Activated effector memory CD4-positive, alpha-beta T cell treated with anti-CD3 and anti-CD28 coated beads, Interleukin-2, amount 50 U/mL, for 16 hours (primary cell): ENCODE results near the gene SUPT5H.

Source experiments
- DNase-seq: peaks from one replicate; pipeline ENCODE4 v3.0.0-alpha.2; 2020

SUPT5H gene

DNA sequence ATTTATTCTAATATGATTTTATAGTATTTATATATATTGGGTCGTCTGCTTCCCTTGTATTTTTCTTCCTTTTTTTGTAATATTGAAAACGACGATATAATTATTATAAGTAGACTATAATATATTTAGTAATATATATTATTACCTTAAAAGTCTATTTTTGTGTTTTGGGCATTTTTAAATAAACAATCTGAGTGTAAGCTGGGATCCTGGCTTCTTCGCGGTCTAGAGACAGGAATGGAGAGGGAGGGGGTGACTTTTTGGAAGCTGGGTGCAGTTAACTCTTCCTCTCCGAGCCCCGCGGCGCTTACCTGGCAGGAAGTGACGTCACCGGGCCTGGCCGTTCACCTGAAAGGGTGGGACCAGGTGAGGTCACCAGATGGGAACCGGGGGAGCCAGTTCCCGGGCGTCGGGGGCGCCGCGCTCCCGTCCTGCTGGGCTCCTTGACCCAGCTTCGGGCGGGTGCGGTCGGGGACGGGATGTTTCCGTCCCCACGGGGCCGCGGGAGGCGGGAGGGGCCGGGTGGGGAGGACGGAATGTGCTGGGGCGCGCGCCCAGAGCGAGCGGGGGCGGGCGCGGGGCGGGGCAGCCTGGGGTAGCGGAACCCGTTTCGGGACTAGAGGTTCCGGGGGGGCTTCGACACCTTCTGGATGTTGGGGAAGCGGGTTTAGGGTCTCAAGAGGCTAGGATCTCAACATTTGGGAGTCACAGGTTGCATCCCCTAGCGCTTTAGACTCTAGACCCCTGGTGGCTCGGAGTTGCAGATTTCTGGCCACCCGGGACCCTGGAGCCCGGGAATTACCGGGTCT lies 36.0 kb upstream of the SUPT5H start:
- DNase-seq, result peak; percentile 93

DNA sequence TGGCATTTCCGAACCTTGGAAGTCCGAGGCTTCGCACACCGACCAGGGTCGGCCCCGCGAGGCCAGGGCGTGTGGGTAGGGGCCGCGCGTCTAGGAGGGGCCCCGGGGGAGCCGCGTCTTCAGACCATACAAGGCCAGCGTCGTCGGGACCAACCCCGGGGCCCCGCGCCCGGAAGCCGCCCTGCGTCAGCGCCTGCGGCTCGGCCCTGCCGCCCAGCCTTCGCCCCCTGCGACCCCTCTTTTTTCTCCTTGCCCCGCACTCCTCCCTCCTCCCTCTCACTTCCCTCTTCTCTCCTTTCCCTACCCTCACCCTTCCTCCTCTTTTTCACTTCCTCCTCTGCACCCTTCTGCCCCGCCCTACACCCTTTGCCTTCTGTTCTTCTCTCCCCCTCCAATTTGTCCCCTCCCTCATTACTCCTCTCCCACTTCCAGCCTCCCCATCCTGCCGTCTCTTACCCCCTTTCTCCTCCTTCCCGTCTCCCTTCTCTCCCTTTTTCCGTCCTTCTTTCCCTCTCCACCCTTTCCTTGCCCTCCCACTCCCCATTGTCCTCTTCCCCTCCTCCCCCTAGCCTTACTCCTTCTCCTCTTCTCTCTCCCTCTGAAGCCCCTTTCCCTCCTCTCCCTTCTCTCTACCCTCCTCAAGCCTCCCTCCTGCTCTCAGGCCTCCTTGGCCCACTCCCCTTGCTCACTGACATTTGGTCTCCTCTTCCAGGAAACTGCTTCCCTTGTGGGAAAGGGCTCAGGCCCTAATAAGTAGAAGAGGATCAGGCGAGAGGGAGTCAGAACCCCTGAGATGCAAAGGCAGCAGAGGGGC lies 35.2 kb upstream of the SUPT5H start:
- DNase-seq, result peak; percentile 88

DNA sequence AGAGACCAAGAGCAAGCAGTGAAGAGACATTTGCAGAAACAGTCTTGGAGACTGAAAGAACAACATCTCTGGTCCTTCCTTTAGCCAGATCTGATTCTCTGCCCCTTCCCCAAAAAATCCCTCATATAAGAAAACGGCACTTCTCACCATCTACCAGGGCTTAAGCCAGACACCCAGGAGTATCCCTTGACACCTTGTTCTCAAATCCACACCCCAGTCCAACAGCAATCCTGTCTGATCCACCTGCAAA lies 34.6 kb upstream of the SUPT5H start:
- no peak for DNase-seq

DNA sequence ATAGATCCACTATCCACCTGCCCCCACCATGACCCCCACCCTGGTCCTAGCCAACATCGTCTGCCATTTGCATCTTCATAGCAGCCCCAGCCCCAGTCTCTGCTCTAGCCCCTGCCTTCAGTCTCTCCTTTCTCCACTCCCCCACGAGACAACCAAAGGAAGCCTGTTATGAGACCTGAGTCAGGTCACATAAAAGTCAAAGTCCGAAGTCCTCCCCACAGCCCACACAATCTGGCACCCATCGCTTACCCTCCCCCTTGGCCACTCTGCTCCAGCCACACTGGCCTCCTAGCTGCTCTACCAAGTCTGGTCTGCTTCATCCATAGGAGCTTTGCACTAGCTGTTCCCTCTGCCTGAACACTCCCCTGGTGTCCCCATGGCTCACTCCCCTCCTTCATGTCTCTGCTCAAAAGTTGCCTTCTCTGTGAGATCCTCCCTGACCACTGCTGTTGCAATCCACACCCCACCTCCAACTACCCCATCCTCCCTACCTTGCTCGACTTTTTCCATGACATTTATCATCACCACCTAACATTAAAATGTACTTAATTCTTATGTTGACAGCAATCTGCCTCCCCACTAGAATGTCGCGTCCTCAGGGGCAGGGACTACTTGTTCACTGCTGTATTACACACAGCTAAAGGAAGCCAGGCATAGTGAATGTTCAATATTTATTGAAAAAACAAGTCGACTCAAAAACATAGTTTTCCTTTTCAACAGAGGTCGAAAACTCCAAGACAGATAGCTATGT lies 34.1 kb upstream of the SUPT5H start:
- no peak for DNase-seq

DNA sequence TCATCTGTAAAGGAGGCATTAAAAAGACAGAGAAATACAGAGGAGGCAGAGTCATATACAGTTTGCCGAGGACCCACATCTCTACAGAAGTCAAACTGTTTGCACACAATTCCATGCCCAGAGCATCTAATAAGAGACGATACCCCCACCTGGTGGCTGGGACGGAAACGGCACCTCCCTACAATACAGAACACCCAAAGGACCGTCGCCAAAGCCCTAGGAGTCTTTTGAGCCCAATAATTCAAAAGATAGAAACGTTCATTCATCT lies 33.6 kb upstream of the SUPT5H start:
- peak; percentile 95 for DNase-seq

DNA sequence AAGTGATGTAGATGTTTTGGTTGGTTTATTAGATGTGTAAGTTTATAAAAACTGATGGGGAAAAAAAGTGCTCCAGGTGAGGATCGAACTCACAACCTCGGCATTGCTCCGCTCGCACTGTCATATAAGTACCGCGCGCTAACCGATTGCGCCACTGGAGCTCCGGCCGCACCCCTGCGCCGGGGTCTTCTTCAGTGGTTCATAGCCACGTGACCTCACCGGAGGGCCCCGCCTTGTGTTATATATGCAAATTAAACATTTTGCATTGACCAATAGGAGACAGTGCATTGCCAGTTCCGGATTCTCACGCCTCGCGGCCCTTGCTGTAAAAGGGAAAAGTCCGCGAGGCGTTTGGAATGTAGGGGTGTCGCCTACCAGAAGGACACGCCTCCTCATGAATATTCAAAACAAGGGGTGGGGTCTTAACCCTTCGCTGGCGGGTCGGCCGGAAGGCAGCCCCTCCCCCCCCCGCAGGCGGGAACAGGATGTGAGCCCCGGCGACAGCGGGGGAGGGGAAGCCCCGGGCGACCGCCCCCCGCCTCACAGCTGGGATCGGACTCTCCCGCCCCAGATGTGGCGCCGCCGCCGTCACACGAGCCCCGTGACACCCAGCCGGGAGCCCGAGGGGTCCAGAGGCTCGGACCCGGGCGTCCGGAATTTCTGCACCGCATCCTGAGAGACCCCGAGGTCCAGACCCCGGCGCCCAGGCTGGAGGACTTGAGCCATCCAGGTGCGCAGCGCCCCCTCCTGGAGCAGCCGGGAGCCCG lies 33.1 kb upstream of the SUPT5H start, which contains the start of gene PLEKHG2:
Gene PLEKHG2 (plus strand): TSS at position 570 of the 767 bp plus-strand sequence. CDS start 1,418 bp downstream, outside the sequence.
- peak; percentile 98 for DNase-seq

DNA sequence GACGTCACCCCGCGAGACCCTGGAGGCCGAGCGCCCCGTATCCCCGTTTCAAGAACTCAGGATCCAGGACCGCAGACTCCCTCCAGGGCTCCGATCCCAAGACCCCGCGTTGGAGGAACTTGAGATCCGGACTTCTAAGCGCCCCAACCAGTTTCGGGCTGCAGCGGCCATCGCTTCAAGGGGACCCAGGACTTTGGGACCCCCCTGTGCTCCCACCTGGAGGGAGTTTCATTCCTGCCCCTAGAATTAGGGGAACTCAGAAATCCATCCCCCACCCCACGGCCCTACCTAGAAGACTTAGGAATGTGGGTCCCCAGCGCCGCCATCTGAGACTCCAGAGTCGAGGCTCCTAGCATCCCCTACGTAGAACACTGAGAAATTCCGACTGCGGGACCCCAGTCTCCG lies 32.5 kb upstream of the SUPT5H start:
- no peak for DNase-seq

DNA sequence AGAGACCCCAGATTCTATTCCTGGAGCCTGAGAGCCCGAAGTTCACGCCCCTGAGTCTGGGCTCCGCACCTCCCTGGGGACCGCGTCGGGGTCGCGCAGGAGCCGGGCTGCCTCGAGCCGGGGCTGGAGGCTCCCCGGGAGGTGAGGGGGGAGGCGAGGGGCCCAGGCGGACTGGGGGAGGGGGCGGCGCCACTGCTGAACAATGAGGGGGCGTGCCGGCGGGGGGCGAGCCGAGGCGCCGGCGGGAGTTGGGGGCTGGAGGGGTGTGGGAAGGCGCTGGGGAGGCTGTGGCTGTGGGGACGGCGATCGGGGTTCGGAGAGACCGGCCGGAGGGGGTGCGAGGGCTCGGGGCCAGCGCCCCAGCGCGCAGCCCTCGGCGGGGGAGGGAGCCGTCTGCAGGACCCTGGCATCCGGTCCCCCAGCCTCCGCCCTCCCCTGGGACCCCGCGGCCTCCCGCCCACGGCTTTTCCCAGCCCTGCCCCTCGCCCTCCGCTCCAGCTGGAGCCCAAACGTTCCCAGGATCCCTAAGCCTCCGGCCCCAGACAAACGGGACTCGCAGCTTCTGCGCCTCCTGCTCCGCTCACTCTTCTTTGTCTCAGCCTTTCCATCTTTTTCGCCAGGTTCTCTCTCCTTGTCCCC lies 32.0 kb upstream of the SUPT5H start:
- DNase-seq, result peak; percentile 76

DNA sequence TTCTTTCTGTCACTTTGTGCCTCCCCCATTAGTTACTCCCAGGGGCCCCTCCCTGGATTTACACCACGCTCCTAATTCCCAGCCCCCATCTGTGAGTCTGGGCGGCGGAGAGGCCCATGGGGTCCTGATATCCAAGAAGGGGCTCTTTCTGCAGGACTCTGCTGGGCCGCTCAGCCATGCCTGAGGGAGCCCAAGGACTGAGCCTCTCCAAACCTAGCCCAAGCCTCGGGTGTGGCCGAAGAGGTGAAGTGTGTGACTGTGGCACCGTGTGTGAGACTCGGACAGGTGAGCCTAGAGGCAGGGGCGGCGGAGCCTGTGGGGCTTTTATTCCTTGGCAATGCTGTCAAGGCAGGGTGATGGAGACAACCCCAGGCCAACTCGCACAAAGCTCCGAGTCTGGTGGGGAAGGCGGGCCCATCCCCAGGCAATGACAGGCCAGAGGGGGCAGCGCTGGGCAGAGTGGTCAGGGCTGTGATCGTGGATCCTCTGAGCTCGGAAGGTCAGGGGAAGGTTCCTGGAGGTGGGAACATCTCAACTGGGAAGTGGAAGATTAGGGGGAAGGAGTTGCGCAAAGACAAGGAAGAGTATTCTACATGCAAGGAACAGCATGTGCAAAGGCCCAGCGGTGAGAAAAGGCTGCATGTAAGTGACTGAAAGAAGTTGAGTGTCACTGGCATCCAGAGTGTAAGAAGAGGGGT lies 31.3 kb upstream of the SUPT5H start:
- DNase-seq, result no peak

DNA sequence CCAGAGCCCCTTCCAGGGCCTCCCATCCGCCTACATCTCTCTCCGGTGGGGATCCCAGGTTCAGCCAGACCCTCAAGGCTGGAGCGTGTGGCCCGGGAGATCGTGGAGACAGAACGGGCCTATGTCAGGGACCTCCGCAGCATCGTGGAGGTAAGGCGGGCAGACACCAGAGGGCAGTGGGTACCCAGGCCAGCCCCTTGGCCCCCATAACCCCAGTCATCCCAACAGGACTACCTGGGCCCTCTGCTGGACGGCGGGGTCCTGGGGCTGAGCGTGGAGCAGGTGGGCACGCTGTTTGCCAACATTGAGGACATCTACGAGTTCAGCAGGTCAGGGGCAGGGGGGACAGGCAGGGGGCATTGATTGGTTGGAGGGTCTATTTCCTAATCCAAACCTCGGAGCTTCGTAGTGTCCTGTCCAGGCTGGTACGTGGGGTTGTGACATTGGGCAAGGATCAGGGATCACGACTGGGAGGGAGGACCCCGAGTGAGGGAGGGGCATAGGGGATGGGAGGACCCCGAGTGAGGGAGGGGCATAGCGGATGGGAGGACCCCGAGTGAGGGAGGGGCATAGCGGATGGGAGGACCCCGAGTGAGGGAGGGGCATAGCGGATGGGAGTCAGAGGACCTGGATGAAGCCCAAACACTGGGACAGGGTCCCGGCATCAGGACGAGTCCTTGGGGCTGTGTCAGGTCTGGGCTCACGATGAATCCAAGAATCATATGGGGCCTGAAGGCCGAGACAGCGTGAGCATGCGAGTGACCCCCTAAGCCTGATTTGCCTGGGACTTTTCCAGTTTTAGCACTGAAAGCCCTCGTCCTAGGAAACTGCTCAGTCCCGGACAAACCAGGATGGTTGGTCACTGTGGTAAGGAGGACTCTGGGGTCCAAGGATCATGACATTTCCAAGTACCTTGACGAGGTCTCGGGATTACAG lies 30.0 kb upstream of the SUPT5H start:
- no peak for DNase-seq

DNA sequence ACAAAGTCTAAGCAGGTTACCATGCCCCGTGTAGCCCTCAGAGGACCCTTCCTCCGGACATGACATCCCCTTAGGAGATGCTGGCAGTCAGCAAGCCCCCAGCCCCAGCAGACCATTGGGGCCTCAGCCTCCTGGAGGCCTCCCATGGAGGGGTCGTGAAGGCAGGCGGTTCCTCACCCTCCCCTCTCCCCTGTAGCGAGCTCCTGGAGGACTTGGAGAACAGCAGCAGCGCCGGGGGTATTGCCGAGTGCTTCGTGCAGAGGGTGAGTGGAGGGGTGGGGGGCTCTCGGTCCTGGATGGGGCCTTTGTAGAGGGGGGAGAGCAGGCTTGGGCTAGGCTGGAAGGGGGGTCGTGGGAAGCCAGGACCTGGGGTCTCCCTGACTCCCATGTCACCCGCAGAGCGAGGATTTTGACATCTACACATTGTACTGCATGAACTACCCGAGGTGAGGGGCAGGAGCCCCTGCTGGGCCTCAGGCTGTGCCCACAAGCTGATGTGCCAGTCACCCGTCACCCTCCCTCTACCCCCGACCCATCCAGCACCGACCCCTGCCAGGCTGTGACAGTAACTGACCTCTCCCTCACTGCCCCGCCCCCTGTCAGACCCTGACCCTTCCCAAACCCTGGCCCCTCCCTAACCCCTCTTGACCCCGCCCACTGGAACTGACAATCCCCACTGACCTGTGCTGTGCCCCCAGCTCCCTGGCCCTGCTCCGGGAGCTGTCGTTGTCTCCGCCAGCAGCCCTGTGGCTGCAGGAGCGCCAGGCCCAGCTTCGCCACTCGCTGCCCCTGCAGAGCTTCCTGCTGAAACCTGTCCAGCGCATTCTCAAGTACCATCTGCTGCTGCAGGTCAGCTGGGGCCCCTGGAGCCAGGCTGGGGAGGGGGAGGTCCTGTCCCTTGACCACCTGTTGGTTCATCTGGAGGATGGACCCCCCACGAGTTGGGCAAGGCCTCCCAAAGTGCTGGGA lies 28.9 kb upstream of the SUPT5H start:
- DNase-seq, result peak; percentile 65

DNA sequence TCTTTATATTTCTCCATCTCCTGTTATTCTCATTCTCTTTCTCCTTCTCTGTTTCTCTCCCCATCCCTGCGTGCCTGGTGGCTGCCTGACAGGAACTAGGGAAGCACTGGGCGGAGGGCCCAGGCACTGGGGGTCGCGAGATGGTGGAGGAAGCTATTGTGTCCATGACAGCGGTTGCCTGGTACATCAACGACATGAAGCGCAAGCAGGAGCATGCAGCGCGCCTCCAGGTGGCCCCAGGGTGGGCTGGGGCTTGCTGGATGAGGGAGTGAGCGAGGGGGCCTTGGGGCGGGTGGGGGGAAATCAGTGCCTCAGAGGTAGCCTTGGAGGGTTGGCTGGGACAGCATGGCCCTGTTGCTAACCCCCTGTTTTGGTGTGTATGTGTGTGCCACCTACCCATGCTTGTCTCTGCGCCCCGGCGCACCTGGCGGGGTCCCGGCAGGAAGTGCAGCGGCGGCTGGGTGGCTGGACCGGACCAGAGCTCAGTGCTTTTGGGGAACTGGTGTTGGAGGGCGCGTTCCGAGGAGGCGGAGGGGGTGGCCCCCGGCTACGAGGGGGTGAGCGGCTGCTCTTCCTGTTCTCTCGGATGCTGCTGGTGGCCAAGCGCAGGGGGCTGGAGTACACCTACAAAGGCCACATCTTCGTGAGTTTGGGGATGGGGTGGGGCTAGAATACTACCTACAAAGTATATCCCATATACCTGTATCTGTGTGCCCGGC lies 27.8 kb upstream of the SUPT5H start:
- peak; percentile 61 for DNase-seq

DNA sequence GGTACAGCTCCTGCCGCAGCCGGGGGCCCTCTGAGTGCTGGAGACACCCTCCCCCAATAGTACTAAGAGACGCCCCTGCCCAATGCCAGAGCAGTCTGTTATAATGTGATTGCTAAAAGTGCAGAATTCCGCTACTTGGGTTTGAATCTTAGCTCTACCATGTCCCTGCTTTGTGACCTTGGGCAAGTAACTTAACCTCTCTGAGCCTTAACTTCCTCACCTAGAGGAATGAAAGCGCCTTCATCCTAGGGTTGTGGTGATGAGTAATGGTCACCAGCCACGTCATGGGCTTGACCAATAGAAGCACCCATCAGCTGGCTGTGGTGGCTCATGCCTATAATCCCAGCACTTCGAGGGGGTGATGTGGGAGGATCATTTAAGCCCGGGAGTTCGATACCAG lies 26.4 kb upstream of the SUPT5H start:
- no peak for DNase-seq

DNA sequence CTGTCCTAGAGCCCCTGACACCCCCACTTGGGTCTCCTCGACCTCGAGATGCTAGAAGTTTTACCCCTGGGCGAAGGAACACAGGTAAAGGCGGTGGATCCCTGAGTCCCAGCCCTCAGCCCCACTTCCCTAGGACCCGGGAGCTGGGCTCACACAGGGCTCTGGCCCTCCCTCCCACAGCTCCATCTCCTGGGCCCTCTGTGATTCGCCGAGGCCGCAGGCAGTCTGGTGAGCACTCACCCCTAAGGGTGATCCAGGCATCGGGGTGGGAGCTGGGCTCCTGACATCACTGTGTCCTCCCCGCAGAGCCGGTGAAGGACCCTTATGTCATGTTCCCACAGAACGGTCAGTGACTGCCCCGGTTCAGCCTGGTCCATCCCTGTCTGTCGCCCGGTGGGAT lies 24.6 kb upstream of the SUPT5H start:
- no peak for DNase-seq

DNA sequence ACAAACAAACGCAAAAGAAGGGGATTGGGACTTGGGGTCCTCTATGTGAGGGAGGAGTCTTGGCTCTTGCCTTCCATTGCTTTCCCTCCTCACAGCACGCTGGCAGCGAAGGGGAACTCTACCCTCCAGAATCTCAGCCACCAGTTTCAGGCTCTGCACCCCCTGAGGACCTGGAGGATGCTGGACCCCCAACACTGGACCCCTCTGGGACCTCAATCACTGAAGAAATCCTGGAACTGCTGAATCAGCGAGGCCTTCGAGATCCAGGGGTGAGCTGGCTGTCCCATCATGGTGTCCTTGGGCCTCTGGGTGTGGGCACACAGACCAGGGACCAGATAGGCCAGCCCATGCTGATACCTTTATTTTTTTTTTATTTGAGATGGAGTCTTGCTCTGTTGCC lies 23.4 kb upstream of the SUPT5H start:
- no peak for DNase-seq

DNA sequence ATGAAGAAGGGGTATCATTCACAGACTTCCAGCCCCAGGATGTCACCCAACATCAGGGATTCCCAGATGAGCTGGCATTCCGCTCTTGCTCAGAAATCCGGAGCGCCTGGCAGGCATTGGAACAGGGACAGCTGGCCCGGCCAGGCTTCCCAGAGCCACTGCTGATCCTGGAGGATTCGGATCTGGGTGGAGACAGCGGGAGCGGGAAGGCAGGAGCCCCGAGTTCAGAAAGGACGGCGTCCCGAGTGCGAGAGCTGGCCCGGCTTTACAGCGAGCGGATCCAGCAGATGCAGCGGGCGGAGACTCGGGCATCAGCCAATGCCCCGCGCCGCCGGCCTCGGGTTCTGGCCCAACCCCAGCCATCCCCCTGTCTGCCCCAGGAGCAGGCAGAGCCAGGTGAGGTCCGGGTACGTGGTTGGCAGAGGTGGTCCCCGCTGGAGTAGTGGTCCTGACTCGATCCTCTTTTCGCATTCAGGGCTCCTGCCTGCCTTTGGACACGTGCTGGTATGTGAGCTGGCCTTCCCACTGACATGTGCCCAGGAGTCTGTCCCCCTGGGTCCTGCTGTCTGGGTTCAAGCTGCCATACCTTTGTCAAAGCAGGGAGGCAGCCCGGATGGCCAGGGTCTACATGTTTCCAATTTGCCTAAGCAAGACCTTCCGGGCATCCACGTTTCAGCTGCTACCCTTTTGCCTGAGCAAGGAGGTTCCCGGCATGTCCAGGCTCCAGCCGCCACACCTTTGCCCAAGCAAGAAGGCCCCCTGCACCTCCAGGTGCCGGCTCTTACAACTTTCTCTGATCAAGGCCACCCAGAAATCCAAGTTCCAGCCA lies 21.9 kb upstream of the SUPT5H start:
- no peak for DNase-seq

DNA sequence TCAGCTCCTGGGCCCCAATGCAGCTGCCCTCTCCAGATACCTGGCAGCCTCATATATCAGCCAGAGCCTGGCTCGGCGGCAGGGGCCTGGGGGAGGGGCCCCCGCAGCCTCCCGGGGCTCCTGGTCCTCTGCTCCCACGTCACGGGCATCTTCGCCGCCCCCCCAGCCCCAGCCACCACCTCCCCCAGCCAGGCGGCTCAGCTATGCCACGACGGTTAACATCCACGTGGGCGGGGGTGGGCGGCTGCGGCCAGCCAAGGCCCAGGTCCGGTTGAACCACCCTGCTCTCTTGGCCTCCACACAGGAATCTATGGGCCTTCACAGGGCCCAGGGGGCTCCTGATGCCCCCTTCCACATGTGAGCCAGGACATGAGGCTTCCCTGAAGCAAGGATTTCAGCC lies 20.4 kb upstream of the SUPT5H start:
- DNase-seq, result no peak

DNA sequence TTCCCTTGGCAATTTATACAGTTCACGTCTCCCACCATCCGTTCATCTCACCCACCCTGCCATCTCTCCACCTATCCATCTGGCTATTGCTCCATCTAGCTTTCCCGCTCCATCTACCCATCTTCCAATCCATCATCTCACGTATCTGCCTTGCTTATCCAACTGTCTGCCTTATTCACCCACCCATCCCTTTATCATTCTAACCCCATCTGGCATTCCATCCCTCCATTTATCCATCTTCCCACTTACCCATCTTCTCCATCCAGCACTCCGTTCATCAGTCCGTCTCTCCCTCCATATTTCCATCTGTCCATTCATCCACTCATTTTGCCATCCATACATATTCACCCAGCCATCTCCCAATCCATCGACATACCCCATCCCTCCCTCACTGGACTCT lies 19.6 kb upstream of the SUPT5H start:
- no peak for DNase-seq
